Measurements from ENCODE around the gene C20orf204.

GRCh38 chr20:64041781-64042053 lies 5.7 kb downstream of the C20orf204 start:
- TF ChIP-seq CTCF (IDR thresholded peaks at IDR 0.05) (no peak), POLR2A (IDR thresholded peaks at IDR 0.05) (no peak)

Measured in esophagus squamous epithelium (tissue), 4 donors.